HPDE6-E6E7 (cell line): ENCODE data around the gene TMEM126A.

Experiments
- DNase-seq: peaks from one replicate; pipeline ENCODE4 v3.0.0; 2011; ENCODE audit warnings: missing footprints; ENCODE audit errors: extremely low spot score

The TMEM126A gene

DNA sequence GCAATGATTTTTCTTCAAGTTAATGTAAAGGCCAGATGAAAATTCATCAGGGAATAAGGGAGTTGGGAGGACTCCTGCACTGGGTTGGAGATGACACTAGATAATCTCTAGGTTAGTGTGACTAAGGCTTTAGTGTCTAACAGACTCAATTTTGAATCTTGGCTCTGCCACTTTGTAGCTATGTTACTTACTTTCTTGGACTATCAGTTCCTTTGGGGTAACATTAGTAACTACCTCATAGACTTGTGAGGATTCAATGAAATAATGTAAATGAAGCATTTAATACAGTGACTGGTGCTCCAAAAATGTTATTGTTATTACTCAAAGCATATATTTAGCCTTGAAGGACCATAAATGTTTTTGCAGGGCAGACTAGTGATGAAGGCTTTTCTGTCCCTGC is 47.8 kb downstream of the TMEM126A start:
- no peak for DNase-seq

DNA sequence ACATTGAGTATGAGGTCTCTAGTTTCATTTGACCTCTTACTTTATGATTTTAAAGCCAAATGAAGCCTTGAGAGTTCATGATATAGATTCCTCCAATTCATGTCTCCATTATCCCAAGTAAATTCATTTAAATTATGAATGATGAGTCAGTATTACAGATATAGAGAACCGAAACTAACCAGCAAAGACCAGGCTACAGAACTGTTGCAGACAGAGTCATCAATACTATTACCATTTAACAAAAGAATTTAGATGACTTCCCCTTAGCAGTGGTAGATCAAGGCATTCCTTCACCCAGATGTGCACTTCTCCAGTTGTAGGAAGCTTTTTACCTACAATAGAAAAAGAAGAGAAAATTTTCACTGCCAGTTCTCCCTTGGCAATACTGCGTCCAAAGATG is 50.0 kb downstream of the TMEM126A start:
- DNase-seq, result no peak

DNA sequence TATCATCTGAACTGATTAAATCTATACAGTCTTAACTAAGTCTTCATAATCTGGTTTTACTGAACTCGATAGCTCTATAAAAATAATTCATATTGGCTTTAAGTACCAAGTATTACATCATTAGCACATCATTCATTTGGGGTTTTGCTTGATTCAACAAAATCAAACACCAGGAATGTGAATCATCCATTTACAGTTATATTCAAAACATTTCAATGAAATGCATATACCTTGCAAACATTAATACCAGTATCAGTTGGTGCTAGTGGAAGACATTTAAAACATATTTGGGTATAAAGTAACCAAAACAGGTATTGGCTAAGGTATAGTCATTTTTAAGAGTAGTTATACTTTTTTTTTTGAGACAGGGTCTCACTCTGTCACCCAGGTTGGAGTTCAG is 50.4 kb downstream of the TMEM126A start:
- DNase-seq, result no peak

DNA sequence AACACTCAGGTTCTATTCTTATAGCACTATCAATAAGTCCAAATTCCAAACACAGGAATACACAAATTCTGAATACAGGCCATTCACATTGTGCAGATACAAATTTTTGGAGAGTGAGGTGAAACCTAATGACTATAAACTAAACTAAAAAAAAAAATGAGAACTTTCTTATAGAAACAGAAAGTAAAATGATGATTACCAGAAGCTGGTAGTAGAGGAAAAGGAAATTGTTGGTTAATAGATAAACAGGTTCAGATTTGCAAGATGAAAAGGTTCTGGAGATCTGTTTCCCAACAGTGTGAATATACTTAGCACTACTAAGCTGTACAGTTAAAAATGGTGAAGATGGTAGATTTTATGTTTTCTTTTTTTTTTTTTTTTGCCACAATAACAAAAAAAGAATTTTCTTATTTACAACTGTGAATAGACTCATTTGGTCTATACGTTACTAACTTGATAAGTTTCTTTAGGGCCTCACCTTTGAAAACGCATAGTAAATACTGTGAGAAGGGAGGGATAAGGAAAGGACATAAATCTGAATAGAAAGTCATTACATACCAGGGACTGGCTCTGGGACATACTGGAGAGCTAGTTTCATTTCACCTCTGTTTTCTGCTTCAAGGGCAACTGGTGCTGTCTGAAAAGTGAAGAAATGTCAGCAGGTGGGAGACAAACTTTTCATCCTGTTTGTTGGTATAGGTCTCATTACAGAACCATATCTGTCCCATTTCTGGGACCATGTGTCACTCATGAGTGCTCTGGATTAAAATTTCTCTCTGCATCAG is 52.4 kb downstream of the TMEM126A start:
- no peak for DNase-seq

DNA sequence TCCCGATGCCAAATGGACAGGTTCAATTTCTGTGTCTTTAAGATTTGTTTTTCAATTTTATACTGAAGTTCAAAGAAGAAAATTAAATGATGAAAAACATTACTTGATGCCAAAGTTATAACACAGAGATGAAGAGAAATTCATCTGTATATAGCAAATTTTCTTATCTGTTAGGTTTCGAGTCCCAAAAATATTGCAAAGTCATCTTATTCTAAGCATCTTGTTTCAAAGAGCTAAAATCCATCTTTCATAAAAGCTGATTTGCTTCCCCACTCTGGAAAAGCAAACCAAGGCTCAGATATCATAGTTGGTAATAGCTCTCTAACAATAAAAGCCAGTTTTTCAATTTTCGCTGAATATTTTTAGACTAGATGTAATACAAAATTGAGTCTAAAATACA is 57.2 kb downstream of the TMEM126A start:
- DNase-seq, result no peak

DNA sequence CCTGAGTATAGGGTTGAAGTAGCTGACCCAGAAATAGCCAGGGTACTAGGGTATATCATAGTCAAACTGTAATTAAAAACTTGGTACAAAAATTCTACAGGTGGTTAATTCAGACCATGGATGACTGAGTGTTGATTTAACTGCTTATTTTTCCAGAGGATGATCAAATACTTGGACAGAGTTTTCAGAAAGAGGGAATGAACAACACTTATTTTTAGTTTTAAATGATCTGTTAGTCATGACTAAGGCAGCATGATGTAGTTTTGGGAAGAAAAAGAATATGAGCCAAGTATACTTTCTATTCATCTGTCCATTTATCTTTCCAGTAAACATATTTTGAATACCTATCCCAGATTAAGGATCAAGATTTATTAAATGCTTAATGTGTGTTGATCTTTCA is 58.0 kb downstream of the TMEM126A start:
- DNase-seq, result no peak
